ENCODE results near the gene TRAF3.

The TRAF3 gene

DNA sequence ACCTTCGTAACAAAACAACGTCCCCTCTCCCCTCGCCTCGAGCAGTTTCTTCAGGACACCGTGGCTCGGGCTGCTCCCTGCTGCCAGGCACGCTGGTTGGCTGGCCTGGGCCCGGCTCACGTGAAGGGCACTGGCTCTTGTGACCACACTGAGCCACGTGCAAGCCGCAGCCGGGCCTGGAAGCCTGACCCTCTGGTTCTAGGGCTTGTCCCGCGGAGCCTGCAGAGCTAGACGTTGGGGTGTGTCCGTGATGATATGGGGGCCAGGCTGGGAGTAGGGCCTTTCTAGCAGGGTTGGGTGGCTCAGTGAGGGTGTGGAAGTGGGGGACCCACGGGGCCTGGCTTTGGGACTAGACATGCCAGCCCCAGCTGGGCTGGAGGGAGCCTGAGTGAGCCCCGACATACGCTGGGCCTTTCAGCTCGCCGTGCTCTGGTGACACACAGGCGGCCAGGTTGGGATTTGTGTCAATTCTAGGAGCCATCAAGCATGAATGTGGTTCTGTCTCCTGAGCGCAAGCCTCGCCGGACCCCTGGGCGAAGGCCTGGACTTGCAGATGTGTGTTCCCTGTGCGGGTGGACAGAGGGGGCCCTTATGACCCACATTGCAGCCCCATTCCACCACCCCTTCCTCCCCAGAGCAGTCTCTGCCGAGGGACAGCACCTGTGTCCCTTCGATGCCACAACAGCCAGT lies 131.7 kb downstream of the TRAF3 start:
- Histone ChIP-seq H3K36me3 (ENCODE audit: control insufficient read depth, insufficient read depth, low read length) (peaks cover 6% of the 10 kb centered on the region), H3K27ac (ENCODE audit: low read depth, low read length) (no peak overlapping the region), H3K4me3 (ENCODE audit: low read length) (no peak overlapping the region), H3K4me1 (ENCODE audit: control insufficient read depth, insufficient read depth, low read length) (no peaks in the 10 kb centered on the region), H3K9ac (ENCODE audit: low read length) (no peak overlapping the region), H3K27me3 (ENCODE audit: control insufficient read depth, insufficient read depth, low read length) (no peaks in the 10 kb centered on the region)

DNA sequence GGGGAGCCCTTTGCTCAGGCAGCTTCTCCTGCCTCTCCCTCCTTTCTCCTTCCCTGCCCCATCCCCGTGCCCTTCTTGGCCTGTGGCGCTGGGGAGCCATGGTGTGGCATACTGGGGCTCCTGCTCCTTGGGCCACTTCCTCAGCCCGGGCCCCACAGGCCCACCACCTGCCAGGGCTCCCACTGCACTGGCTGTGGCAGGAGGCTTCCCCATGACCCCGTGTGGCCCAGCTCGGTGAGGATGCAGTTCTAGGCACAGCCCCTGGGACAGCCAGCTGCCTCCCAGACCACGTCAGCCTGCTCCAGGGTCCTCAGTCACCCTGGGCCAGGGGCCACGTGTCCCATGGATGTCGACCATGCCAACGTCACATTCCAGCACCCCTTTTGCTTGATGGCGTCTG lies 132.2 kb downstream of the TRAF3 start:
- Histone ChIP-seq H3K36me3 (ENCODE audit: control insufficient read depth, insufficient read depth, low read length) (peaks cover 6% of the 10 kb centered on the region), H3K4me1 (ENCODE audit: control insufficient read depth, insufficient read depth, low read length) (no peaks in the 10 kb centered on the region), H3K9ac (ENCODE audit: low read length) (no peak overlapping the region), H3K27me3 (ENCODE audit: control insufficient read depth, insufficient read depth, low read length) (no peaks in the 10 kb centered on the region), H3K4me3 (ENCODE audit: low read length) (no peak overlapping the region), H3K27ac (ENCODE audit: low read depth, low read length) (no peak overlapping the region)

DNA sequence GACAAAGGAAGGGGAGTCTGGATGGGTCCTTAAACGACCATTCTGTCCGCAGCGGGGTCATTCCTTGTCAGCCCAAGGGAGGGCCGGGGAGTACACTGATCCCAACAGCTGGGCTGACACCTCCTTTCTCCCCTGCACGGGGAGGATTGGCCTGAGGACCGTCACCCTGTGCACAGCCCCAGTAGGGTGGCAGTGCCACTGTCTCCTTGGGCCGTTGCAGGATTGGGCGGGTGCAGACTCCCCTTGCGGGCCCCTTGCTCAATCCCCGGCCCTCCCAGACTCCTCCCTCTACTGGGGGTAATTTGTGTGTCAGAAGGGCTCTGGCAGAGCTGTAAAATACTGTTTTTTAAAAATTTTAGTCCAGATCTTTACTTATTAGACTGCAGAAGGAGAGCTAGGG lies 132.7 kb downstream of the TRAF3 start:
- Histone ChIP-seq H3K4me3 (ENCODE audit: low read length) (no peak overlapping the region), H3K27ac (ENCODE audit: low read depth, low read length) (no peak overlapping the region), H3K9ac (ENCODE audit: low read length) (no peak overlapping the region), H3K27me3 (ENCODE audit: control insufficient read depth, insufficient read depth, low read length) (no peaks in the 10 kb centered on the region), H3K36me3 (ENCODE audit: control insufficient read depth, insufficient read depth, low read length) (peaks cover 6% of the 10 kb centered on the region), H3K4me1 (ENCODE audit: control insufficient read depth, insufficient read depth, low read length) (no peaks in the 10 kb centered on the region)

DNA sequence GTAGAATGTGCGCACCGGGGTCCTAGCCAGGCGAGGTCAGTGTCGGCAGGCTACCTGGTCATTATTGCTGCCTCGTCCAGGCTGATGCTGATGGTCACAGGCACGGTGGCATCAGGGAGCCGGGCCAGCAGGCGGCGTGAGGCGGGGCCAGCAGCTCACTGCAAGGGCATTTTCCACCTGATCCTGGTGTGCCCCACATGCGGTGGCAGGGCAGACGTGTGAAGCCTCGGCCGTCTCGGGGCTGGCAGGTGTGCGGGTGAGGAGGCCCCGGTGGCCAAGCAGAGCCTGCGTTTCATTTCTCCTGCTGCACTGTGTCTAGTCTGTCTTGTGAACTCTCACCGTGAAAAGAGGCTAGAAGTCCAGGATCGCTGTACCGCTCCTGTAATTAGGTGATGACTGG lies 133.2 kb downstream of the TRAF3 start:
- no peak overlapping the region for H3K27ac ChIP-seq (ENCODE audit: low read depth, low read length)
- no peak overlapping the region for H3K9ac ChIP-seq (ENCODE audit: low read length)
- peaks cover 3% of the 10 kb centered on the region for H3K36me3 ChIP-seq (ENCODE audit: control insufficient read depth, insufficient read depth, low read length)
- no peaks in the 10 kb centered on the region for H3K27me3 ChIP-seq (ENCODE audit: control insufficient read depth, insufficient read depth, low read length)
- no peak overlapping the region for H3K4me3 ChIP-seq (ENCODE audit: low read length)
- no peaks in the 10 kb centered on the region for H3K4me1 ChIP-seq (ENCODE audit: control insufficient read depth, insufficient read depth, low read length)

DNA sequence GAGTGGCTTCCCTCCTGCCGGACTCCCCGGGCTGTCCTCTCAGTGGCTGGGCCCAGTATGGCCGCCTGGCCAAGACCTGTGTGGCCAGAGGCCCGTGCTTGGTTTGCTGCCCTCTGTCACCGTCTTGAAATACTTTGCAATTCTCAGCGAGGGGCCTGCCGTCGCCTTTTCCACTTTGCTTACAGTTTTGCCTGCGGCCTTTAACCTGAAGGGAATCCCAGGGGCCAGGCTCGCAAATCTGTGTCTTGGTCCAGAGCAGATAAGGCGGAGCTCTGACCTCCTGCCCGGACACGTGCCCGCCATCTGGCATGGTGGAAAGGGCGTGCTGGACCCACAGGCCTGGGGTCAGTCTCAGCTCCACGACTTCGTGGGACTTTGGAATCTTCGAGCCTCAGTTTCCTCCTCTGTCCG lies 134.3 kb downstream of the TRAF3 start:
- no peak overlapping the region for H3K9ac ChIP-seq (ENCODE audit: low read length)
- no peak overlapping the region for H3K27ac ChIP-seq (ENCODE audit: low read depth, low read length)
- H3K36me3 ChIP-seq (ENCODE audit: control insufficient read depth, insufficient read depth, low read length), result peaks cover 3% of the 10 kb centered on the region
- H3K4me1 ChIP-seq (ENCODE audit: control insufficient read depth, insufficient read depth, low read length), result no peaks in the 10 kb centered on the region
- no peak overlapping the region for H3K4me3 ChIP-seq (ENCODE audit: low read length)
- no peaks in the 10 kb centered on the region for H3K27me3 ChIP-seq (ENCODE audit: control insufficient read depth, insufficient read depth, low read length)

DNA sequence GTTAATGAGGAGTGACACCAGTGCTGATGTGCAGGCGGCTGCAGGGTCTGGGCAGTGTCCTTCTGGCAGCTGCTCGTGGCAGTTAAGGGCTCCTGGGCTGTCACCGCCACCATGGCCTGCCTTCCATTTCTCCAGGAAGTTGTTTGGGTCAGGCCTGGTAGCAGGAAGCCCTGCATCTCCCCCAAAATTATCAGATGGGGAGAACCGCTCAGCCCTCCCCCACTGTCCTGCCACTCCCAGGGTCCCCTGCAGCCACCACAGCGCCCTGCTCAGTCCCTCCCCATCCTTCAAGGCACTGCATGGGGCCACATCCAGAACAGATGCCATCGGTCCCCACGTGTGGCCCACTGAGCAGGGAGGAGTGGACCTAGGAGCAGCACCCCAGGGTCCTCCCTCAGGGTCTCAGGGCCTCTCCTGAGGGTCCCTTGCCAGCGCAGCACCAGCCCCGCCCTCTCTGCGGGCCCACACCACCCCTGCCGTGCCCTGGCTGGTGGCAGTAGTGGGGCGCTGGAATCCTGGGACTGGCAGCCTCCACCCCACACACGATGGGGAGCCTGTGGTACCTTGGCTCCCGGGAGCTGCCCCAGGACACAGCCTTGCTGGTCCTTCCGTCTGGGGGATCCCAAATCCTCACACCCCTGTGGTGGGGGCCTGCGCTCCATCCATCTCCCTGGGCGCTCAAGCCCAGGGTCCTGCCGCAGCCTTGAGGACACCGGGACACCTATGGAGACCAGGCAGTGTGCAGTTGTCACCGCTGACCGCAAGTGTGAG lies 134.9 kb downstream of the TRAF3 start:
- no peaks in the 10 kb centered on the region for H3K36me3 ChIP-seq (ENCODE audit: control insufficient read depth, insufficient read depth, low read length)
- no peak overlapping the region for H3K9ac ChIP-seq (ENCODE audit: low read length)

DNA sequence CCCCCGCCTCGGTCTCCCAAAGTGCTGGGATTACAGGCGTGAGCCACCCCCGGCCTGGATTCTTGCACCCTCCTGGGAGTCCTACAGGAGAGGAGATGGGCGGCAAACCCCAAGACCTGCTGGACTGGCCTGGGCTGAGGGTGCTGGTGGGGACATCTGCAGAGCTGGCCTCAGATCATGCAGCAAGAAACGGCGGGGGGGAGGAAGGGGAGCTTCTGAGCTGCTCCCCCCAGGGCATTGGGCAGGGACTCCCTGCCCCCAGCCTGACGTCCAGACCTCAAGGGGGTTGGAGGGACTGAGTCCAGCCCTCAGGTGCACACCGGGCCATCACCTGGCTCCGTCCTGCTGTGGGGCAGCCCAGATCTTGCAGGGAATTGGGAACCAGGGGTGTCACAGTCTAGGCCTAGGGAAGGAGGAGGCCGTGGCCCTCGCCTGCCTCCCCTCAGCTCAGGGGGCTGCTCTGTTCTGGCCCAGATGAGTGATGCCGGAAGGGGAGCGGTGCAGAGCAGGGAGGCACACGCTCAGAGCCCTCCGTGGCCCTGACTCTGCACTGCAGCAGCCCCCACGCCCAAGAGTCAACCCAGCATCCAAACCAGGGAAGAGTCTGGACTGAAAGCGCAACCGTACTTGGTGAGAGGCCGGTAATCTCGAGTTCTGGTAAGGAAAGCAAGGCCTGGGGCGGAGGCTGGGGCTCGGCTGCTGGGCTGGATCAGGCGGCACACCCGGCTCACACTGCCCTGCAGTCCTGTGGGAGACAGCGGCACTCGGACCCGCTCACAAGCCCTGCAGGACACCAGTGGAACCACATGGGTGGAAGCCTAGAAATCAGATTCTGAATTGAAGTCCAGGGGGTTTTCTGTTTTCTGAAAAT lies 136.3 kb downstream of the TRAF3 start:
- Histone ChIP-seq H3K9ac (ENCODE audit: low read length) (no peak overlapping the region), H3K27ac (ENCODE audit: low read depth, low read length) (no peak overlapping the region), H3K4me1 (ENCODE audit: control insufficient read depth, insufficient read depth, low read length) (no peaks in the 10 kb centered on the region), H3K4me3 (ENCODE audit: low read length) (no peak overlapping the region), H3K36me3 (ENCODE audit: control insufficient read depth, insufficient read depth, low read length) (no peaks in the 10 kb centered on the region), H3K27me3 (ENCODE audit: control insufficient read depth, insufficient read depth, low read length) (no peaks in the 10 kb centered on the region)

More for the DNA sequence above, 134.9 kb downstream of the TRAF3 start:
- H3K4me3 ChIP-seq (ENCODE audit: low read length), result no peak overlapping the region
- H3K27me3 ChIP-seq (ENCODE audit: control insufficient read depth, insufficient read depth, low read length), result no peaks in the 10 kb centered on the region
- no peaks in the 10 kb centered on the region for H3K4me1 ChIP-seq (ENCODE audit: control insufficient read depth, insufficient read depth, low read length)
- H3K27ac ChIP-seq (ENCODE audit: low read depth, low read length), result no peak overlapping the region

DNA sequence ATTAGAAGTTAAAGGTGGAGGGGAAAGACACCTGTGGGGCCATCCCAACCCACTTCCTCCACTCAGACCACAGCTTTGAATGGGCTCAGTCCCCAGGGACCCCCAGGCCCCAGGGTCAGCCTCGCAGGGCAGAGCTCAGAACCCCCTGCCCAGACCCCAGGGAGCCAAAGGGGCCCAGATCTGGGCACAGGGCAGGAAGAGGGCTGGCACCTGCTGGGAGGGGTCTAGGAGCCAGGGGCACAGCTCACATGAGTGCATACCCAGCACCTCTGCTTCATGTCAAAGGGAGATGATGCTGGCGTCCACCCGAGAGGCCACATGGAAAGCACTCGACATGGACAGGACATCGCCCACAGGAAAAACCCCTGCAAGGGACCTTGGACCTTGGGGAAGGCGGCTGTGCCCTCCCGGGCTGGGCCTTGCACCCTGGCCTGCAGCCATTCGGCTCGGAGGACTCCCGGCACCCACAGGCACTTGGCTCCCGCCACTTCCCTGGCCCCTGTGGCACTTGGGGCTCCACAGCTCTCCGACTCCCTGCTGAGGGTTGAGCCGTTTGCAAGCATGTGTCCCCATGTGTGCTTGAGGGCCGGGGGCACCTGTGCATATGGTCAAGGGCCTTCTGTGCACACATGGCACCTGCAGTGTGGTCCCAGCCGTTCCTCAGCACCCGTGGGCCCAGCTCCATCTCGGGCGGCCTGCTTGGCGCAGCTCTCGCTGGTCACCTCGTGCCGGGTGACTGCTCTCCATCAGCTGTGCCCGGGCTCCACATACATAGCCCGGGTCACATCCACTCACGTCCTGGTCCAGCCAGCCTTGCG lies 137.4 kb downstream of the TRAF3 start:
- H3K4me1 ChIP-seq (ENCODE audit: control insufficient read depth, insufficient read depth, low read length), result no peaks in the 10 kb centered on the region
- no peaks in the 10 kb centered on the region for H3K27me3 ChIP-seq (ENCODE audit: control insufficient read depth, insufficient read depth, low read length)
- no peak overlapping the region for H3K27ac ChIP-seq (ENCODE audit: low read depth, low read length)
- H3K9ac ChIP-seq (ENCODE audit: low read length), result no peak overlapping the region
- H3K36me3 ChIP-seq (ENCODE audit: control insufficient read depth, insufficient read depth, low read length), result no peaks in the 10 kb centered on the region
- no peak overlapping the region for H3K4me3 ChIP-seq (ENCODE audit: low read length)

DNA sequence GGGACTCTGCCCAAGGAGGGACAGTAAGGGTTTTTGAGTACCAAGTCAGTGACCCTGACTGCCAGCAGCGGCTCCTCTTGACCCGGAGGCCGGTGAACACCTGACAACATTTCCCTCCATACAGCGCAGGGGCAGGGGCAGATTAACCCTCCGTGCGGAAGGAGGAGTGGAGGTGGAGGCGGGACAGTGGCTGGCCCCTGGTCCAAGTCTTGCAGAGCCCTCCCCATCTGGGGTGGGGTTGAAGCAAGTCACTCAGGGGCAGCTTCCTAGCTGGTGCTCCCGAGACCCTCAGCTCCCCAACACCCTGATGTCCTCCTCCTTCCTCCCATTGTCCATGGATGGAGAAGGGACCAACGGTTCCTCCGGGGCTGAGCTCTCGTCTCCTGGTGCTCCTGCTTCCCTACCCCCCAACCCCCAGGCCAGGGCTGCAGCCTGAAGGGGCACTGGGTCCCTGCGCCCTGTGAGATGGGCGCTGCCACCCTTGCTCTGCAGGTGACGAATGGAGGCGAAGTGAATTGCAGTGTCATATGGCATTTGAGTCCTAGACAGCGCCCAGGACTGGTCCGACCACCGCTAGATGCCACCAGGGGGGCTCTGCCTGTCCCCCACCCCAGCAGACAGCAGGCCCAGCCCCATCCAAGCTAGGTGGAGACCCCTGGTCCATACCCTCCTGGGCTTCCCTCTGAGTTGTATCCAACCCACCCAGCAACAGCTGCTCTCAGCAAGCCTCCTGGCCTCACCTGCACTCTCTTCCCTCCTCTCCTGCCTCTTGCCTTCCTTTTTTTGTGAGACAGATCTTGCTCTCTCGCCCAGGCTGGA lies 138.3 kb downstream of the TRAF3 start:
- H3K4me3 ChIP-seq (ENCODE audit: low read length), result no peak overlapping the region
- no peak overlapping the region for H3K27ac ChIP-seq (ENCODE audit: low read depth, low read length)
- H3K4me1 ChIP-seq (ENCODE audit: control insufficient read depth, insufficient read depth, low read length), result no peaks in the 10 kb centered on the region
- H3K27me3 ChIP-seq (ENCODE audit: control insufficient read depth, insufficient read depth, low read length), result no peaks in the 10 kb centered on the region
- H3K36me3 ChIP-seq (ENCODE audit: control insufficient read depth, insufficient read depth, low read length), result no peaks in the 10 kb centered on the region
- no peak overlapping the region for H3K9ac ChIP-seq (ENCODE audit: low read length)

DNA sequence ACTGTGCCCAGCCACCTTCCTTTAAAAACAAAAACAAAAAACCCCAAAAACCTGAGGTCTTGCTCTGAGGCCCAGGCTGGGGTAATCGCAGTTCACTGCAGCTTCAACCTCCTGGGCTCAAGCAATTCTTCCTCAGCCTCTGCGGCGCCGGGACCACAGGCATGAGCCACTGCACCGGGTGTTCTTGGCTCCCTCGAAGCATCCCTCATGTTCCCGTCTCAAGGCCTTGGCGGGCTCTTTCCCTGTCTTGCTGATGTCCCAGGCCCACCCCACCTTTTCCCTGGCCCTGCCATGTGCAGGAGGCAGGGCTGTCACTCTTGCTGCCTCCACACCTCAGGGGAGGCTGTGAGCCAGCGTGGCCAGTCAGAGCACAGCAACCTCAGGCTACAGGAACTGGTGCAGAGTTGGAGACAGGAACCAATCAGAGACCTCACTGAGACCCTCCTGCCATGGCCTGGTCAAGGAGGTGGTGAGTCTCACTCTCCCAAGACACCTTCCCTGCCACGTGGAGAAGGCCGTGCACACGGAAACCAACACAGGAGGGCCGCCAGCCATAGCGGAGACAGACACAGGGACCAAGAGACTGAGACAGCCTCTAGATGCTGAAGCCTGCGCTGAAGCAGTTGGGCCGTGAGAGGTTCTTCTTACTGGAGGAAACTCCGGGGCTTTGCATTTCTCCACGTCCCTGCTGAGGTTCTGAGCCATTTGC lies 139.3 kb downstream of the TRAF3 start:
- Histone ChIP-seq H3K27me3 (ENCODE audit: control insufficient read depth, insufficient read depth, low read length) (no peaks in the 10 kb centered on the region), H3K4me3 (ENCODE audit: low read length) (no peak overlapping the region), H3K4me1 (ENCODE audit: control insufficient read depth, insufficient read depth, low read length) (no peaks in the 10 kb centered on the region), H3K36me3 (ENCODE audit: control insufficient read depth, insufficient read depth, low read length) (no peaks in the 10 kb centered on the region), H3K9ac (ENCODE audit: low read length) (no peak overlapping the region), H3K27ac (ENCODE audit: low read depth, low read length) (no peak overlapping the region)

DNA sequence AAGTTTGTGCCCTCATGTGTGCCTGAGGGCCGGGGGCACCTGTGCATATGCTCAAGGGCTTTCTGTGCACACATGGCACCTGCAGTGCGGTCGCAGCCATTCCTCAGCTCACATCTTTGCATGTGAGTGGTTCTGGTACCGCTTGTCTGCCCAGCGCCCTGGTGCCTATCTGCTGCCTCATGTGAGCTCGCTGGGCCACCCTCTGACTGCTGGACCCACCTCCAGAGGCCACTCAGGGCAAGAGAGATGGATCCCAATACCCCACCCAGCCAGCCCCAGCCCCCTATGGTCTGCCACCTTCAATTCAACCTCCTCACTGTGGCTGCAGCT lies 139.8 kb downstream of the TRAF3 start:
- H3K27ac ChIP-seq (ENCODE audit: low read depth, low read length), result no peak overlapping the region
- no peak overlapping the region for H3K9ac ChIP-seq (ENCODE audit: low read length)
- no peak overlapping the region for H3K4me3 ChIP-seq (ENCODE audit: low read length)
- no peaks in the 10 kb centered on the region for H3K4me1 ChIP-seq (ENCODE audit: control insufficient read depth, insufficient read depth, low read length)
- H3K27me3 ChIP-seq (ENCODE audit: control insufficient read depth, insufficient read depth, low read length), result peaks cover 2% of the 10 kb centered on the region
- H3K36me3 ChIP-seq (ENCODE audit: control insufficient read depth, insufficient read depth, low read length), result no peaks in the 10 kb centered on the region

All from rectal smooth muscle tissue (tissue), 1 donor.